Hepatocyte (in vitro differentiated cells): ENCODE measurements around the gene FBXW5.

Experiments
- EZH2 ChIP-seq: fragments of 200-600 bp; sonication (generic); IDR thresholded peaks from 2 replicates; pipeline ENCODE4 v1.6.1; 2016; ENCODE audit warnings: antibody characterized with exemption, mild to moderate bottlenecking, borderline replicate concordance
- EZH2phosphoT487 ChIP-seq: fragments of 200-600 bp; sonication (generic); IDR thresholded peaks from one replicate; pipeline ENCODE4 v1.6.1; 2018; ENCODE audit warnings: antibody characterized with exemption, mild to moderate bottlenecking, low read depth, moderate library complexity; ENCODE audit not compliant: unreplicated experiment, severe bottlenecking
- TF ChIP-seq, protein P1 (sequence below): fragments of 200-600 bp; sonication (generic); IDR thresholded peaks from 2 replicates; pipeline ENCODE4 v1.5.1; 2016; ENCODE audit warnings: antibody characterized with exemption, mild to moderate bottlenecking; ENCODE audit not compliant: poor library complexity

DNA sequence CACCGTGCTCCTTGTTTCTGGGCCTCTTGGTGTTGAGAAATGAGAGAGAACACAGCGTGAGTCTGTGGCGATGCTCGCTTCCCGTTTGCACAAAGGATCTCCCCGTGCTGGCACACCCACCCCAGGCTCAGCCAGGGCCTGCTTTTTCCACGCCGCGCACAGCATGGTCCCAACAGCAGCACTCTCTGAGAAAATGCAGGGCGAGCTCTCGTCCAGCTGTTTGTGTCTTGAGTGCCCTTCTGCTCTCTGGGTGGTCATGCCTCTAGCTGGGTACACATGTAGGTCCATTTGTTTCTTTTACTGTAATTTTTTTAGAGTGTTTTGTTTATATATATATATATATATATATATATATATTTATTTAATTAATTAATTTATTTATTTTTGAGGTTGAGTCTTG, 26.6 kb downstream of the FBXW5 start:
- TF ChIP-seq, protein P1, sequence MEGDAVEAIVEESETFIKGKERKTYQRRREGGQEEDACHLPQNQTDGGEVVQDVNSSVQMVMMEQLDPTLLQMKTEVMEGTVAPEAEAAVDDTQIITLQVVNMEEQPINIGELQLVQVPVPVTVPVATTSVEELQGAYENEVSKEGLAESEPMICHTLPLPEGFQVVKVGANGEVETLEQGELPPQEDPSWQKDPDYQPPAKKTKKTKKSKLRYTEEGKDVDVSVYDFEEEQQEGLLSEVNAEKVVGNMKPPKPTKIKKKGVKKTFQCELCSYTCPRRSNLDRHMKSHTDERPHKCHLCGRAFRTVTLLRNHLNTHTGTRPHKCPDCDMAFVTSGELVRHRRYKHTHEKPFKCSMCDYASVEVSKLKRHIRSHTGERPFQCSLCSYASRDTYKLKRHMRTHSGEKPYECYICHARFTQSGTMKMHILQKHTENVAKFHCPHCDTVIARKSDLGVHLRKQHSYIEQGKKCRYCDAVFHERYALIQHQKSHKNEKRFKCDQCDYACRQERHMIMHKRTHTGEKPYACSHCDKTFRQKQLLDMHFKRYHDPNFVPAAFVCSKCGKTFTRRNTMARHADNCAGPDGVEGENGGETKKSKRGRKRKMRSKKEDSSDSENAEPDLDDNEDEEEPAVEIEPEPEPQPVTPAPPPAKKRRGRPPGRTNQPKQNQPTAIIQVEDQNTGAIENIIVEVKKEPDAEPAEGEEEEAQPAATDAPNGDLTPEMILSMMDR, result no peak
- TF ChIP-seq EZH2, result no peak
- TF ChIP-seq EZH2phosphoT487, result no peak
